NT2/D1 (cell line): ENCODE measurements around the gene CNOT4.

ENCODE experiments used
- DNase-seq: peaks from one replicate; pipeline ENCODE4 v3.0.0-alpha.2; 2011; ENCODE audit warnings: low read depth, low spot score
- H3K27me3 ChIP-seq: 2 replicates; pipeline ENCODE4 v1.6.0; 2011; ENCODE audit warnings: mild to moderate bottlenecking; ENCODE audit not compliant: insufficient read length, insufficient read depth
- H3K36me3 ChIP-seq: 2 replicates; pipeline ENCODE4 v1.6.1; 2011; ENCODE audit warnings: mild to moderate bottlenecking, low read length, mixed read lengths; ENCODE audit not compliant: insufficient read depth, insufficient read length
- H3K4me1 ChIP-seq: 2 replicates; pipeline ENCODE4 v1.5.1; 2011; ENCODE audit not compliant: insufficient read depth, insufficient read length
- H3K4me3 ChIP-seq: 2 replicates; pipeline ENCODE4 v1.5.1; 2011; ENCODE audit warnings: low read depth; ENCODE audit not compliant: insufficient read length
- H3K9ac ChIP-seq: 2 replicates; pipeline ENCODE4 v1.6.0; 2011; ENCODE audit warnings: low read depth; ENCODE audit not compliant: insufficient read length
- H3K9me3 ChIP-seq: 2 replicates; pipeline ENCODE4 v1.5.1; 2011; ENCODE audit warnings: mild to moderate bottlenecking, low read length; ENCODE audit not compliant: insufficient read depth
- SUZ12 ChIP-seq: IDR thresholded peaks from 2 replicates; pipeline ENCODE4 v1.6.1; 2011; ENCODE audit not compliant: insufficient read length, insufficient read depth; ENCODE audit errors: extremely low read depth
- YY1 ChIP-seq: IDR thresholded peaks from 2 replicates; pipeline ENCODE4 v1.6.1; 2011; ENCODE audit not compliant: insufficient read length, insufficient read depth
- ZNF274 ChIP-seq: IDR thresholded peaks from 2 replicates; pipeline ENCODE4 v1.6.1; 2011; ENCODE audit warnings: mild to moderate bottlenecking, low read depth, low read length

Gene CNOT4

DNA sequence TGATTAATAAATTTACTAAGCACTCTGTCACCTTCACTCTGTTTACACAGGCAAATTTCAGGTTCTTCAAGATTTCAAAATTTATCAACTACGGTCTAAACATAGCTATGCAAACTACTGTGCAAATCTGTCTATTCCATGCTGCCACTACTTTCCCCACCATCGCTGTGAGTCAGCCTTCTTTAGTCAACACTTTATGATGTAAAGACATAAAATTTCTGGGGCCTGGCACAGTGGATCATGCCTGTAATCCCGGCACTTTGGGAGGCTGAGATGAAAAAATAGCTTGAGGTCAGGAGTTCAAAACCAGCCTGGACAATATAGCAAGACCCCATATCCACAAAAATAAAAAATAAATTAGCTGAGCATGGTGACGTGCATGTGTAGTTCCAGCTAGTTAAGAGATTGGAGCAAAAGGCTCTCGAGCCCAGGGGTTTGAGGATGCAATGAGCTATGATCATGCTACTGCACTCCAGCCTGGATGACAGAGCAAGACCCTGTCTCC, 42.6 kb downstream of the CNOT4 start:
- H3K36me3 ChIP-seq = no peaks in the 10 kb centered on the region
- DNase-seq = no peak
- no peaks in the 10 kb centered on the region for H3K27me3 ChIP-seq
- H3K4me3 ChIP-seq = no peak overlapping the region
- no peak overlapping the region for H3K9ac ChIP-seq
- H3K9me3 ChIP-seq = no peaks in the 10 kb centered on the region
- H3K4me1 ChIP-seq = no peaks in the 10 kb centered on the region
- TF ChIP-seq ZNF274 = no peak
- no peak for TF ChIP-seq SUZ12
- no peak for TF ChIP-seq YY1

DNA sequence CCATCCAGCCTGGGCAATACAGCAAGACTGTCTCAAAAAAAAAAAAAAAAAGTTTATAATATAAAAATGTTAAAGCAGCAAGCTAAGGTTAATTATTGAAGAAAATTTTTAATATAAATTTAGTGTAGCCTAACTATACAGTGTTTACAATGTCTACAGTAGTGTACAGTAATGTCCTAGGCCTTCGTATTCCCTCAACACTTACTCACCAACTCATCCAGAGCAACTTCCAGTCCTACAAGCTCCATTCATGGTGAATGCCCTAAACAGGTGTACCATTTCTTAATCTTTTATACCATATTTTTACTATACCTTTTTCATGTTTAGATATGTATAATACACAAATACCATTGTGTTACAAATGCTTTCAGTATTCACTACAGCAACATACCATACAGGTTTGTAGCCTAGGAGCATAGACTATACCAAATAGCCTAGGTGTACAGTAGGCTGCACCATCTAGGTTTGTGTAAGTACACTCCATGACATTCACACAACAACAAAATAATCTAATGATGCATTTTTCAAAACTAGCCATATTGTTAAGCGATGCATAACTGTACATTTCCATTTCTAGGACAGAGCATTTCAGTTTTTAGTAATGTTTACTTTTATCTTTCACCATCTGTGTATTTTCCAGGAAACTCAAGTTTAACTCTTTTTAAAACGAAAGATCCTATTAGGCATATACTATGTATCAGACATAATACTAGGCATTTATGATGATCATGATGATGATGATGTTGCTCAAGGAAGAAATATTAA, 43.3 kb downstream of the CNOT4 start:
- no peak overlapping the region for H3K4me3 ChIP-seq
- no peak for DNase-seq
- no peak overlapping the region for H3K9ac ChIP-seq
- no peaks in the 10 kb centered on the region for H3K9me3 ChIP-seq
- H3K36me3 ChIP-seq = no peaks in the 10 kb centered on the region
- no peaks in the 10 kb centered on the region for H3K27me3 ChIP-seq
- TF ChIP-seq SUZ12 (no peak), ZNF274 (no peak), YY1 (no peak)
- H3K4me1 ChIP-seq = no peaks in the 10 kb centered on the region

GRCh38 chr7:135463908-135464307, 46.0 kb downstream of the CNOT4 start:
- DNase-seq = no peak
- Histone ChIP-seq H3K9me3 (no peaks in the 10 kb centered on the region), H3K4me1 (no peaks in the 10 kb centered on the region), H3K4me3 (no peak overlapping the region), H3K9ac (no peak overlapping the region), H3K36me3 (no peaks in the 10 kb centered on the region), H3K27me3 (no peaks in the 10 kb centered on the region)
- no peak for TF ChIP-seq ZNF274
- no peak for TF ChIP-seq SUZ12
- TF ChIP-seq YY1 = no peak

DNA sequence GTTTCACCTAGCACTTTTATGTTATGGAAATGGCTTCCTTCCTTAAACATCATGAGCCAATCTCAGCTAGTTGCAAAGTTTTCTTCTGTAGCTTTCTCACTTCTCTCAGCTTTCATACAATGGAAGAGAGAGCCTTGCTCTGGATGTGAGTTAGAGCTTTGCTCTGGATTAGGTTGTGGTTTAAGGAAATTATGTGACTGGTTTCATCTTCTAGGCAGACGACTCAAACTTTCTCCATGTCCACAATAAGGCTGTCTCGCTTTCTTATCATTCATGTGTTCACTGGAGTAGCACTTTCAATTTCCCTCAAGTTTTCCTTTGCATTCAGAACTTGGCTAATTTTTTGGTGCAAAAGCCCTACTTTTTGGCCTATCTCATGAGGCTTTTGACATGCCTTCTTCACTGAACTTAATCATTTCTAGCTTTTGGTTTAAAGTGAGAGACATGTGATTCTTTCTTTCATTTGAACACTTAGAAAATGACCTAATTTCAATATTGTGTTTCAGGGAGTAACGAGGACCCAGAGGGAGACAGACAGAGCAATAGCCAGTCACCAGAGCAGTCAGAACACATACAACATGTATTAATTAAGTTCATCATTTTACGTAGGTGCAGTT, 49.8 kb downstream of the CNOT4 start:
- Histone ChIP-seq H3K27me3 (no peaks in the 10 kb centered on the region), H3K9ac (no peak overlapping the region), H3K4me1 (no peaks in the 10 kb centered on the region), H3K4me3 (no peak overlapping the region), H3K9me3 (no peaks in the 10 kb centered on the region), H3K36me3 (no peaks in the 10 kb centered on the region)
- TF ChIP-seq YY1 (no peak), SUZ12 (no peak), ZNF274 (no peak)
- no peak for DNase-seq

GRCh38 chr7:135459076-135459475, 50.8 kb downstream of the CNOT4 start:
- no peak overlapping the region for H3K9ac ChIP-seq
- TF ChIP-seq YY1 = no peak
- no peak for TF ChIP-seq ZNF274
- no peak for TF ChIP-seq SUZ12
- H3K36me3 ChIP-seq = no peaks in the 10 kb centered on the region
- no peak for DNase-seq
- no peak overlapping the region for H3K4me3 ChIP-seq
- H3K27me3 ChIP-seq = no peaks in the 10 kb centered on the region
- no peaks in the 10 kb centered on the region for H3K4me1 ChIP-seq
- H3K9me3 ChIP-seq = no peaks in the 10 kb centered on the region

GRCh38 chr7:135454060-135454459, 55.8 kb downstream of the CNOT4 start:
- DNase-seq = no peak
- Histone ChIP-seq H3K4me1 (no peaks in the 10 kb centered on the region), H3K4me3 (no peak overlapping the region), H3K27me3 (no peaks in the 10 kb centered on the region), H3K36me3 (no peaks in the 10 kb centered on the region), H3K9me3 (no peaks in the 10 kb centered on the region), H3K9ac (no peak overlapping the region)
- no peak for TF ChIP-seq YY1
- no peak for TF ChIP-seq ZNF274
- TF ChIP-seq SUZ12 = no peak

DNA sequence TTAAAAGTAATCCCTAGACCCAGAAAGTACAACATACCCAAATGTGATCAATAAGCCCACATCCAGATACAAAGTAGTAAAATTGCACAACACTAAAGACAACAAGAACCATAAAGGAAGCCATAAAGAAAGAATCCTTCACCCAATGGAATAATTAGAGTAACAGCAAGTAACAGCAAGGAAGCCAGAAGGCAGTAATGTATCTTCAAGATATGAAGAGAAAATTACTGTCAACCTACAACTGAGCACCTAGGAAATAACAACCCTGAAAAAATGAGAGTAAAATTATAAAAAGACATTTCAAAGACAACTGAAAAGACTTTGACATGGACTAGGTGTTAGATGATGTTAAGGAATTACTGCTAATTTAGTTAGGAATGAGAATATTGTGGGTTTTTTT, 60.5 kb downstream of the CNOT4 start:
- Histone ChIP-seq H3K9ac (no peak overlapping the region), H3K36me3 (no peaks in the 10 kb centered on the region), H3K4me3 (no peak overlapping the region), H3K4me1 (no peaks in the 10 kb centered on the region), H3K9me3 (no peaks in the 10 kb centered on the region), H3K27me3 (no peaks in the 10 kb centered on the region)
- DNase-seq = no peak
- TF ChIP-seq SUZ12 = no peak
- no peak for TF ChIP-seq YY1
- no peak for TF ChIP-seq ZNF274
